ENCODE data around the gene SH3BGRL.

GRCh38 chrX:81174286-81174685 lies 27.6 kb upstream of the SH3BGRL start:
- no peak for TF ChIP-seq POLR2A (IDR thresholded peaks at IDR 0.05)
- TF ChIP-seq CTCF (IDR thresholded peaks at IDR 0.05) = peak in 3 of 4 experiments; percentile 23 to 34 (median 32)

Measured in uterus (tissue), 2 donors.